Thyroid gland (tissue), 4 donors: ENCODE data around the gene RGS16. TPM values are rescaled to one million over a fixed set of nuclear protein-coding genes. Genes with fewer than 3 reads are reported as not detected.

Experiments used
- DNase-seq, 2 donors: peaks; one replicate each; pipeline ENCODE4 v3.0.0-alpha.2; 2019
- H3K27ac ChIP-seq, 3 donors: fragments of 200-600 bp; sonication (generic); 1 replicate in 2 of 3; 2 replicates in 1 of 3; pipeline ENCODE4 v1.5.1; 2016 to 2019; ENCODE audit warnings: mild to moderate bottlenecking in 1 of 3, moderate library complexity in 1 of 3
- H3K27me3 ChIP-seq: fragments of 200-600 bp; sonication (generic); one replicate; pipeline ENCODE4 v1.5.1; 2019
- H3K36me3 ChIP-seq, 2 donors: fragments of 200-600 bp; sonication (generic); one replicate each; pipeline ENCODE4 v1.5.1; 2016 to 2019
- H3K4me1 ChIP-seq, 2 donors: fragments of 200-600 bp; sonication (generic); one replicate each; pipeline ENCODE4 v1.5.1; 2017 to 2019
- H3K4me3 ChIP-seq, 3 donors: fragments of 200-600 bp; sonication (generic); replicated peaks in 1 of 3; 1 replicate in 2 of 3; 2 replicates in 1 of 3; pipeline ENCODE4 v1.5.1; 2016; ENCODE audit warnings: mild to moderate bottlenecking in 1 of 3
- H3K9me3 ChIP-seq: fragments of 200-600 bp; sonication (generic); one replicate; pipeline ENCODE4 v1.5.1; 2017
- POLR2A ChIP-seq, 2 donors: fragments of 450-650 bp; IDR thresholded peaks; one replicate each; pipeline ENCODE4 v1.6.1; 2017; ENCODE audit warnings: antibody characterized with exemption in 2 of 2, mild to moderate bottlenecking in 2 of 2, moderate library complexity in 1 of 2
- WGBS, 2 donors: methylation state at CpG; one replicate each; pipeline ENCODE4 v1.1.5; 2017; 5-methylcytosine and 5-hydroxymethylcytosine counted together
- intact Hi-C: fragments of 100-400 bp; cut with DNase I; formaldehyde crosslinking; loops from one replicate; pipeline ENCODE4 v1.15.1; 2023
- small RNA-seq: library from RNA; depleted of rRNA; stranded (forward); fragments of <200 nt; gene quantifications from one replicate; pipeline ENCODE3, GENCODE V24; 2016
- total RNA-seq, 4 donors: library from RNA; depleted of rRNA; stranded (reverse); fragments of >200 nt; gene quantifications; one replicate each; pipeline ENCODE4 v1.2.3, GENCODE V29; 2016
- TF ChIP-seq, protein P1 (sequence below), 6 experiments: fragments of 200-600 bp in 3 of 6; fragments of 450-650 bp in 3 of 6; sonication (generic) in 3 of 6; IDR thresholded peaks; one replicate each; pipeline ENCODE4 v1.5.1; 2016 to 2019; ENCODE audit warnings: antibody characterized with exemption in 6 of 6, mild to moderate bottlenecking in 2 of 6, inconsistent platforms in 1 of 6, moderate library complexity in 1 of 6

Gene RGS16
- total RNA-seq, 4 donors from 2014 or later, result 22.2 to 35.7 (median 29.1) TPM

DNA sequence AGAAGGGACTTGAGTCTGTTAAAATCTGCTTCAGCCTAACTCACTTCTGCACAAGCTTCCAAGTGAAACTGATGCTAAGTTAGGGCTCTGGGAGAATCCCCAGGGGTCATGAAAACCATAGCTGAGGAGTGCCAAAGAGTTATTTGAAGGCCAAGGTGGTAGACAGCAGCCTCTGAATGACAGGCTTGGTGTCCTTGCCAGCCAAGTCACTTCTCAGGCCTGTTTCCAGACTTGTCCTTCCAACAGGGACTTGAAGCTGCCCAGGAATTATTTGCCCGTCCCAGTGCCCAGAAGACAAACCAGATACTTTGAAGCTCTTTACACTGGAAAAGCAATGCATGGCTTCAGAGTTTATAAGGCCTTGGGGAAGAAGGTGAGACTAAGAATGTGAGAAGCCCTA lies 48.7 kb downstream of the RGS16 start:
- no peak overlapping the region for H3K4me3 ChIP-seq
- no peaks in the 10 kb centered on the region for H3K4me1 ChIP-seq
- 89 to 95% methylated on average over 1 of the region's 1 CpG for WGBS, 2 donors
- no peak overlapping the region for H3K27ac ChIP-seq
- no peaks in the 10 kb centered on the region for H3K36me3 ChIP-seq
- no peaks in the 10 kb centered on the region for H3K27me3 ChIP-seq
- TF ChIP-seq POLR2A (IDR thresholded peaks at IDR 0.05), result no peak
- TF ChIP-seq, protein P1, sequence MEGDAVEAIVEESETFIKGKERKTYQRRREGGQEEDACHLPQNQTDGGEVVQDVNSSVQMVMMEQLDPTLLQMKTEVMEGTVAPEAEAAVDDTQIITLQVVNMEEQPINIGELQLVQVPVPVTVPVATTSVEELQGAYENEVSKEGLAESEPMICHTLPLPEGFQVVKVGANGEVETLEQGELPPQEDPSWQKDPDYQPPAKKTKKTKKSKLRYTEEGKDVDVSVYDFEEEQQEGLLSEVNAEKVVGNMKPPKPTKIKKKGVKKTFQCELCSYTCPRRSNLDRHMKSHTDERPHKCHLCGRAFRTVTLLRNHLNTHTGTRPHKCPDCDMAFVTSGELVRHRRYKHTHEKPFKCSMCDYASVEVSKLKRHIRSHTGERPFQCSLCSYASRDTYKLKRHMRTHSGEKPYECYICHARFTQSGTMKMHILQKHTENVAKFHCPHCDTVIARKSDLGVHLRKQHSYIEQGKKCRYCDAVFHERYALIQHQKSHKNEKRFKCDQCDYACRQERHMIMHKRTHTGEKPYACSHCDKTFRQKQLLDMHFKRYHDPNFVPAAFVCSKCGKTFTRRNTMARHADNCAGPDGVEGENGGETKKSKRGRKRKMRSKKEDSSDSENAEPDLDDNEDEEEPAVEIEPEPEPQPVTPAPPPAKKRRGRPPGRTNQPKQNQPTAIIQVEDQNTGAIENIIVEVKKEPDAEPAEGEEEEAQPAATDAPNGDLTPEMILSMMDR (IDR thresholded peaks at IDR 0.05), result no peak
- H3K9me3 ChIP-seq, result no peaks in the 10 kb centered on the region
- no peak for DNase-seq
- intact Hi-C loops, result no loop called here

DNA sequence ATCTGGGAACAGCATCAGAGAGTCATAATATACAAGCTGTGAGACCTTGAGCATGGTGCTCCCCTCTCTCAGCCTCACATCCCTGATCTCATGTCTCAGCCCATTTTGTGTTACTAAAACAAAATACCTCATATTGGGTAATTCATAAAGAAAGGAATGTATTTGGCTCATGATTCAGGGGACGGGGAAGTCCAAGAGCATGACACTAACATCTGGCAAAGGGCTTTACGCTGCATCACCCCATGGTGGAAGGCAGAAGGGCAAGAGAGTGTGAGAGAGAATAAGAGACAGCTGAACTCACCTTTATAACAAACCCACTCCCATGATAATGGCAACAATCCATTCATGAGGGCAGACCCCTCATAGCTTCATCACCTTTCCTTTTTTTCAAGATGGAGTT lies 51.7 kb downstream of the RGS16 start:
- TF ChIP-seq, protein P1 (IDR thresholded peaks at IDR 0.05), result no peak
- no peak for TF ChIP-seq POLR2A (IDR thresholded peaks at IDR 0.05)
- 88 to 89% methylated on average over 2 of the region's 2 CpGs for WGBS, 2 donors
- H3K27me3 ChIP-seq, result no peaks in the 10 kb centered on the region
- no peaks in the 10 kb centered on the region for H3K36me3 ChIP-seq
- H3K4me3 ChIP-seq, result no peak overlapping the region
- H3K4me1 ChIP-seq, result no peaks in the 10 kb centered on the region
- no peak overlapping the region for H3K27ac ChIP-seq
- intact Hi-C loops, result no loop called here
- no peak for DNase-seq
- H3K9me3 ChIP-seq, result no peaks in the 10 kb centered on the region

DNA sequence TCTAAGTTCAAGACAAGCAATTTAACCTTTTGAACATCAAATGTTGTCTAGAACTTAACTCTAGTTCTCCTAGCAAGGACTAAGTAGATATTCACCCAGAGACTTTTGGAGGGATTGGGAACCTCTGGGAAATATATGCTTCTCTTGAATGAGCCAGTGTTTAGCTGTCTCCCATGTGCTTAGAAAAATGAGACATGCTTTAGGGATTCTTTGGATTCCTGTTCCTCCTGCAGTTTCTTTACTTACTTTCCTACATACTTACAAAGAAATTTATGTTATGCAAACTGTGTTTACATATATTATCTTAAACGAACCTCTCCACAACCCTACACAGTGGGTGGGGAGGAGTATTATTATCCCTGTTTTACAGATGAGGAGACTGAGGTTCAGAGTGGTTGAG lies 54.4 kb downstream of the RGS16 start:
- no peak for DNase-seq
- intact Hi-C loops, result no loop called here
- Histone ChIP-seq H3K27ac (no peak overlapping the region), H3K36me3 (no peaks in the 10 kb centered on the region), H3K9me3 (no peaks in the 10 kb centered on the region), H3K4me1 (no peaks in the 10 kb centered on the region), H3K27me3 (no peaks in the 10 kb centered on the region), H3K4me3 (no peak overlapping the region)
- TF ChIP-seq POLR2A (IDR thresholded peaks at IDR 0.05), result no peak
- TF ChIP-seq, protein P1 (IDR thresholded peaks at IDR 0.05), result no peak
- 55 to 67% methylated on average over 1 of the region's 1 CpG for WGBS, 2 donors

DNA sequence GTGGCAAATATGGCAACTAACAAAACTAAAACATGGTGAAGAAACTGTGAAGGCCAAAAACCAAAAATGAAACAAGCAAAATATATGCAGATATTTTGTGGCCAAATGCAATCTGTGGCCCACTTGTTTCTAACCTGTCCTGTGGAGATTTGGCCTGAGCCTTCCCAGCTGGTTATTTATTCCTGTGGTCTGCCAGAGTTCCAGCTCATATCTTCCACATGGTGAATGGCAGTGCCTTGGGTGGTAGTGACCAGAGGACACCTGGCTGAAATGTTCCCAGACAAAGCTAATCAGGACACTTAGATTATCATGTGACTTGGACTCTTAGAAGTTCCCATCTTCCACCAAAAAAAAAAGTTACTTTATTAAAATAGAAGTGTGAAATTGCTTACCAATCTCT lies 54.8 kb downstream of the RGS16 start:
- H3K9me3 ChIP-seq, result no peaks in the 10 kb centered on the region
- H3K4me1 ChIP-seq, result no peaks in the 10 kb centered on the region
- TF ChIP-seq POLR2A (IDR thresholded peaks at IDR 0.05), result no peak
- TF ChIP-seq, protein P1 (IDR thresholded peaks at IDR 0.05), result no peak

More for the DNA sequence above, 54.8 kb downstream of the RGS16 start:
- no peak for DNase-seq
- Histone ChIP-seq H3K27ac (no peak overlapping the region), H3K4me3 (no peak overlapping the region), H3K36me3 (no peaks in the 10 kb centered on the region), H3K27me3 (no peaks in the 10 kb centered on the region)
- intact Hi-C loops, result no loop called here

Small RNAs within 50 kb of the gene (small RNA-seq; reads per million reads assigned to genes)
- not detected for gene RF00017

Other genes with a start within 250 kb of the RGS16 start
- gene GLUL, start 212.6 kb downstream of the RGS16 start, total RNA-seq, result 1,000 to 10,000 TPM; 1,653 to 2,736 (median 2,263) TPM
- not detected for gene TEDDM1, start 203.7 kb downstream of the RGS16 start, total RNA-seq
- gene RGSL1, start 154.2 kb downstream of the RGS16 start, total RNA-seq, result under 1 TPM in 1 of 4 donors, not detected in 3; 0.27 TPM
- gene RNASEL, start 15.1 kb downstream of the RGS16 start, total RNA-seq, result 10 to 100 TPM; 12.3 to 17.9 (median 15.3) TPM
- 1 to 10 TPM; 2.4 to 5.9 (median 5.0) TPM for gene RGS8, start 80.2 kb upstream of the RGS16 start, total RNA-seq
- 10 to 100 TPM in 1 of 4 donors, 1 to 10 TPM in 3; 4.2 to 13.2 (median 8.0) TPM for gene NPL, start 185.4 kb upstream of the RGS16 start, total RNA-seq
- gene DHX9, start 235.0 kb upstream of the RGS16 start, total RNA-seq, result 100 to 1,000 TPM; 103 to 172 (median 144) TPM